IMR-90 (cell line): ENCODE measurements around the gene ZDHHC14. TPM values are rescaled to one million over a fixed set of nuclear protein-coding genes. Genes with fewer than 3 reads are reported as not detected.

ENCODE experiments used
- ATAC-seq: fragments of 200-7000 bp; cut with Tn5 transposase; 2 replicates; pipeline ENCODE4 v1.9.1; 2020; ENCODE audit warnings: low read depth, mild to moderate bottlenecking, moderate library complexity
- BruUV-seq: library from RNA; stranded (reverse); fragments of 400-500 nt; replicated peaks from 2 replicates; lab custom pipeline; 2021; lab: Mats Ljungman, UMichigan
- CTCF ChIA-PET: fragments of 300-600 bp; formaldehyde crosslinking; extraction: SDS; loops from one replicate; lab custom pipeline; 2021; ENCODE audit warnings: antibody characterized with exemption; lab: Yijun Ruan, JAX
- POLR2A ChIA-PET: fragments of 300-600 bp; sonication (Branson Sonifier 250); formaldehyde crosslinking; loops from one replicate; lab custom pipeline; 2022; ENCODE audit warnings: antibody characterized with exemption; ENCODE audit not compliant: unreplicated experiment; lab: Charles Lee
- DNase-seq: peaks from one replicate; pipeline ENCODE4 v3.0.0; 2013
- H2AFZ ChIP-seq: replicated peaks from 2 replicates; pipeline ENCODE3; 2013; ENCODE audit warnings: low read length, mild to moderate bottlenecking; ENCODE audit not compliant: poor library complexity
- H2AK5ac ChIP-seq: 2 replicates; pipeline ENCODE4 v1.6.1; 2013; ENCODE audit warnings: low read depth, low read length, inconsistent platforms
- H2AK9ac ChIP-seq: replicated peaks from 2 replicates; pipeline ENCODE3; 2013; ENCODE audit warnings: mild to moderate bottlenecking, low read depth, low read length, moderate library complexity; ENCODE audit not compliant: poor library complexity
- H2BK120ac ChIP-seq: 2 replicates; pipeline ENCODE4 v1.6.1; 2013; ENCODE audit warnings: low read depth, low read length, inconsistent platforms
- H2BK15ac ChIP-seq: 3 replicates; pipeline ENCODE4 v1.6.1; 2013; ENCODE audit warnings: low read depth, low read length, inconsistent platforms
- H2BK20ac ChIP-seq: 2 replicates; pipeline ENCODE4 v1.6.1; 2013; ENCODE audit warnings: low read depth, mild to moderate bottlenecking, inconsistent platforms, low read length, moderate library complexity
- H2BK5ac ChIP-seq: 2 replicates; pipeline ENCODE4 v1.6.1; 2013; ENCODE audit warnings: mild to moderate bottlenecking, low read depth, low read length, inconsistent platforms; ENCODE audit not compliant: poor library complexity, severe bottlenecking
- H3K14ac ChIP-seq: replicated peaks from 2 replicates; pipeline ENCODE4 v1.6.1; 2013; ENCODE audit warnings: low read depth, low read length, inconsistent platforms
- H3K18ac ChIP-seq: 2 replicates; pipeline ENCODE4 v1.6.1; 2013; ENCODE audit warnings: low read depth, low read length, control low read depth
- H3K23ac ChIP-seq: 2 replicates; pipeline ENCODE4 v1.6.1; 2013; ENCODE audit warnings: low read depth, low read length, inconsistent platforms
- H3K27ac ChIP-seq: 2 replicates; pipeline ENCODE4 v1.5.1; 2013; ENCODE audit warnings: mild to moderate bottlenecking, control low read depth, low read length; ENCODE audit not compliant: insufficient read depth
- H3K27me3 ChIP-seq: 2 replicates; pipeline ENCODE4 v1.6.1; 2013; ENCODE audit warnings: low read length; ENCODE audit not compliant: control insufficient read depth, insufficient read depth
- H3K36me3 ChIP-seq: 2 replicates; pipeline ENCODE4 v1.6.1; 2013; ENCODE audit warnings: low read length, mixed read lengths; ENCODE audit not compliant: control insufficient read depth, insufficient read depth
- H3K4ac ChIP-seq: 2 replicates; pipeline ENCODE4 v1.6.1; 2013; ENCODE audit warnings: low read depth, low read length, inconsistent platforms
- H3K4me1 ChIP-seq: 2 replicates; pipeline ENCODE4 v1.6.1; 2013; ENCODE audit warnings: low read length, mixed read lengths; ENCODE audit not compliant: control insufficient read depth, insufficient read depth
- H3K4me2 ChIP-seq: 2 replicates; pipeline ENCODE4 v1.6.1; 2013; ENCODE audit warnings: low read depth, mild to moderate bottlenecking, control low read depth, low read length, moderate library complexity
- H3K4me3 ChIP-seq: 2 replicates; pipeline ENCODE4 v1.5.1; 2013; ENCODE audit warnings: low read depth, mild to moderate bottlenecking, control low read depth, low read length, moderate library complexity; ENCODE audit not compliant: insufficient read depth
- H3K56ac ChIP-seq: 2 replicates; pipeline ENCODE4 v1.6.1; 2013; ENCODE audit warnings: low read length, inconsistent platforms; ENCODE audit not compliant: insufficient read depth; ENCODE audit errors: extremely low read depth
- H3K79me1 ChIP-seq, 2 experiments: 2 replicates each; pipeline ENCODE4 v1.6.1; 2013; ENCODE audit warnings: low read length in 2 of 2, inconsistent platforms in 1 of 2, low read depth in 1 of 2
- H3K9ac ChIP-seq: 2 replicates; pipeline ENCODE4 v1.6.1; 2013; ENCODE audit warnings: low read depth, low read length, control low read depth
- H3K9me1 ChIP-seq: 2 replicates; pipeline ENCODE4 v1.6.1; 2013; ENCODE audit warnings: low read length, inconsistent platforms; ENCODE audit not compliant: insufficient read depth
- H3K9me3 ChIP-seq: 2 replicates; pipeline ENCODE4 v1.6.1; 2013; ENCODE audit warnings: low read length; ENCODE audit not compliant: control insufficient read depth, insufficient read depth
- H4K20me1 ChIP-seq: 2 replicates; pipeline ENCODE4 v1.6.1; 2013; ENCODE audit warnings: low read length, inconsistent platforms; ENCODE audit not compliant: insufficient read depth
- H4K5ac ChIP-seq: 2 replicates; pipeline ENCODE4 v1.6.1; 2013; ENCODE audit warnings: mild to moderate bottlenecking, low read depth, low read length, control low read depth
- H4K8ac ChIP-seq, 2 experiments: 2 replicates each; pipeline ENCODE4 v1.6.1; 2013; ENCODE audit warnings: low read depth in 2 of 2, low read length in 2 of 2, control low read depth in 1 of 2, inconsistent platforms in 1 of 2
- H4K91ac ChIP-seq: 2 replicates; pipeline ENCODE4 v1.6.1; 2013; ENCODE audit warnings: low read depth, low read length, inconsistent platforms; ENCODE audit not compliant: insufficient read depth
- BHLHE40 ChIP-seq: fragments of 150-350 bp; IDR thresholded peaks from 2 replicates; pipeline ENCODE4 v1.6.1; 2016; ENCODE audit warnings: mild to moderate bottlenecking, low read depth, low read length
- CHD1 ChIP-seq: IDR thresholded peaks from 2 replicates; pipeline ENCODE4 v1.6.1; 2012; ENCODE audit warnings: low read depth, low read length, improper control_type of control experiment
- MAFK ChIP-seq: IDR thresholded peaks from 2 replicates; pipeline ENCODE4 v1.6.1; 2012; ENCODE audit warnings: low read depth, low read length, improper control_type of control experiment
- NFE2L2 ChIP-seq: fragments of 150-350 bp; IDR thresholded peaks from 2 replicates; pipeline ENCODE4 v1.6.1; 2016; ENCODE audit warnings: low read depth, mild to moderate bottlenecking, low read length
- WGBS, 2 experiments: methylation state at CpG; one replicate each; pipeline versions ENCODE4 v1.1.5 to v1.1.7; 2013; ENCODE audit warnings: missing lambda C conversion rate in 2 of 2; ENCODE audit not compliant: insufficient read length in 1 of 2; ENCODE audit errors: extremely low coverage in 2 of 2; 5-methylcytosine and 5-hydroxymethylcytosine counted together
- dilution Hi-C: fragments of 300-500 bp; cut with HindIII; formaldehyde crosslinking; loops from one replicate; pipeline ENCODE4 v1.14.3; 2018; ENCODE audit warnings: low sequenced_read_pairs; ENCODE audit not compliant: unreplicated experiment
- in situ Hi-C: fragments of 300-500 bp; cut with MboI; formaldehyde crosslinking; loops from 3 replicates; pipeline ENCODE4 v1.14.3; 2019; ENCODE audit warnings: low sequenced_read_pairs, inconsistent platforms, mixed read lengths
- intact Hi-C: fragments of 100-400 bp; cut with micrococcal nuclease; formaldehyde crosslinking; loops from 2 replicates; pipeline ENCODE4 v1.10.0; 2022
- polyA plus RNA-seq, 3 experiments: library from polyadenylated mRNA; depleted of rRNA; stranded (reverse); fragments of >200 nt; gene quantifications; 2 replicates each; pipeline ENCODE4 v1.2.3, GENCODE V29; 2012; ENCODE audit warnings: low replicate concordance in 1 of 3
- total RNA-seq: library from RNA; depleted of rRNA; stranded (reverse); fragments of >200 nt; gene quantifications from 2 replicates; pipeline ENCODE4 v1.2.3, GENCODE V29; 2012
- TF ChIP-seq, protein P1 (sequence below): fragments of 150-350 bp; IDR thresholded peaks from 2 replicates; pipeline ENCODE4 v1.6.1; 2016; ENCODE audit warnings: low read depth, mild to moderate bottlenecking, low read length, moderate library complexity, borderline replicate concordance
- TF ChIP-seq, protein P2 (sequence below): fragments of 150-350 bp; IDR thresholded peaks from 2 replicates; pipeline ENCODE4 v1.6.1; 2017; ENCODE audit warnings: mild to moderate bottlenecking, antibody characterized with exemption, low read length, low read depth

Gene ZDHHC14
- total and polyA plus RNA-seq, 2 of the 4 experiments (the other 2 are of a cell fraction), result 0.90 to 2.0 TPM

DNA sequence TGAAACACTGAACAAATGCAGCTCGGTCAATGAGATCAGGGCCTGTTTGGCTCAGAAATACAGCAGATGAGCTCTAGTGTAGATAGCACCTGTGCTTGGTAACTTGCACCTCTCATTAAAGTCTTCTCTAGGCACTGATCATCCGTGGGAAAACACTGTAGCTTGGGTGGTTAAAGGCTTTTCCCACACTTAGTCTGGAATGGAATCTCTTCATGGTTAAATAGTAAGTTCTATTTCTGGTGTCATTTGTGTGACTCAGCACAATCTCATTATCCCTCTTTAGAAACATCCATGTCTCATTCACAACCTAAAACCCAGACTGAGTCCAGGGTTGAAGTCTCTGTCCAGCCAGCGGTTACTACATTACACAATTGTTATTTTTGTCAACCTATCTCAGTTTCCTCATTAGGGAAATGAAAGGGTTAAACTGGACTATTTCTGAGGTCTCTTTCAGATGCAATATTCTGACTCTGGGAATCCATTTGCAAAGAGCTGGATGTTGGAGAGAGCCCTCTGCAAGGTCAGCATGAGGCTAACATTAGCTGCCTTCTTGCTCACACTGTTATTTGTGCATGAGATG lies 125.0 kb downstream of the ZDHHC14 start:
- no peak overlapping the region for H2AFZ ChIP-seq
- no CpG with 5 or more reads among the region's 3 CpGs for WGBS, 2 experiments
- no TSS peak for BruUV-seq

More for the DNA sequence above, 125.0 kb downstream of the ZDHHC14 start:
- no peak overlapping the region for H4K8ac ChIP-seq
- no peak overlapping the region for H4K5ac ChIP-seq
- H3K56ac ChIP-seq, result no peak overlapping the region
- H3K4me2 ChIP-seq, result no peak overlapping the region
- H3K27me3 ChIP-seq, result no peaks in the 10 kb centered on the region
- POLR2A ChIA-PET, result no interaction called here
- no peaks in the 10 kb centered on the region for H3K36me3 ChIP-seq
- no peak overlapping the region for H2BK20ac ChIP-seq
- H2AK5ac ChIP-seq, result no peak overlapping the region
- no peak for ATAC-seq
- no peak overlapping the region for H2AK9ac ChIP-seq
- no peaks in the 10 kb centered on the region for H3K79me1 ChIP-seq
- in situ Hi-C loops (no loop called here), dilution Hi-C loops (no loop called here), intact Hi-C loops (no loop called here)
- no peaks in the 10 kb centered on the region for H3K4me1 ChIP-seq
- H3K9ac ChIP-seq, result no peak overlapping the region
- no peak overlapping the region for H3K23ac ChIP-seq
- CTCF ChIA-PET, result no interaction called here
- peak; percentile 48 for TF ChIP-seq NFE2L2
- TF ChIP-seq MAFK, result 0 out of 2 replicates have a peak, but pooled peaks have one; percentile 12
- TF ChIP-seq, protein P1, sequence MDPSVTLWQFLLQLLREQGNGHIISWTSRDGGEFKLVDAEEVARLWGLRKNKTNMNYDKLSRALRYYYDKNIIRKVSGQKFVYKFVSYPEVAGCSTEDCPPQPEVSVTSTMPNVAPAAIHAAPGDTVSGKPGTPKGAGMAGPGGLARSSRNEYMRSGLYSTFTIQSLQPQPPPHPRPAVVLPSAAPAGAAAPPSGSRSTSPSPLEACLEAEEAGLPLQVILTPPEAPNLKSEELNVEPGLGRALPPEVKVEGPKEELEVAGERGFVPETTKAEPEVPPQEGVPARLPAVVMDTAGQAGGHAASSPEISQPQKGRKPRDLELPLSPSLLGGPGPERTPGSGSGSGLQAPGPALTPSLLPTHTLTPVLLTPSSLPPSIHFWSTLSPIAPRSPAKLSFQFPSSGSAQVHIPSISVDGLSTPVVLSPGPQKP, result no peak
- TF ChIP-seq BHLHE40, result no peak
- TF ChIP-seq CHD1, result no peak
- TF ChIP-seq, protein P2, sequence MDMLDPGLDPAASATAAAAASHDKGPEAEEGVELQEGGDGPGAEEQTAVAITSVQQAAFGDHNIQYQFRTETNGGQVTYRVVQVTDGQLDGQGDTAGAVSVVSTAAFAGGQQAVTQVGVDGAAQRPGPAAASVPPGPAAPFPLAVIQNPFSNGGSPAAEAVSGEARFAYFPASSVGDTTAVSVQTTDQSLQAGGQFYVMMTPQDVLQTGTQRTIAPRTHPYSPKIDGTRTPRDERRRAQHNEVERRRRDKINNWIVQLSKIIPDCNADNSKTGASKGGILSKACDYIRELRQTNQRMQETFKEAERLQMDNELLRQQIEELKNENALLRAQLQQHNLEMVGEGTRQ, result no peak
- no peak overlapping the region for H3K18ac ChIP-seq
- H2BK120ac ChIP-seq, result no peak overlapping the region
- H2BK15ac ChIP-seq, result no peak overlapping the region
- no peak overlapping the region for H3K27ac ChIP-seq
- no peaks in the 10 kb centered on the region for H3K9me1 ChIP-seq
- no peak for DNase-seq
- H3K9me3 ChIP-seq, result peaks cover 8% of the 10 kb centered on the region
- H3K4ac ChIP-seq, result no peak overlapping the region
- H4K91ac ChIP-seq, result no peak overlapping the region
- H3K14ac ChIP-seq, result no peak overlapping the region
- no peak overlapping the region for H2BK5ac ChIP-seq
- H4K20me1 ChIP-seq, result no peaks in the 10 kb centered on the region
- H3K4me3 ChIP-seq, result no peak overlapping the region
